GM06990 (cell line): ENCODE data around the gene CAND2.

Source experiments
- DNase-seq: peaks from one replicate; pipeline ENCODE4 v3.0.0-alpha.2; 2011; ENCODE audit not compliant: insufficient read length; ENCODE audit errors: extremely low read depth
- H3K27me3 ChIP-seq: replicated peaks from 2 replicates; pipeline ENCODE4 v1.6.0; 2011; ENCODE audit warnings: low read length; ENCODE audit not compliant: control insufficient read depth, insufficient read depth
- H3K36me3 ChIP-seq: 2 replicates; pipeline ENCODE4 v1.5.1; 2011; ENCODE audit warnings: low read length; ENCODE audit not compliant: control insufficient read depth, insufficient read depth
- H3K4me3 ChIP-seq: replicated peaks from 2 replicates; pipeline ENCODE4 v1.5.1; 2011; ENCODE audit warnings: low read depth, mild to moderate bottlenecking, control low read depth, low read length
- CTCF ChIP-seq: IDR thresholded peaks from 2 replicates; pipeline ENCODE4 v1.5.1; 2011; ENCODE audit warnings: low read length, control low read depth, mild to moderate bottlenecking, inconsistent platforms; ENCODE audit not compliant: insufficient read depth, poor library complexity, severe bottlenecking

CAND2 gene

DNA sequence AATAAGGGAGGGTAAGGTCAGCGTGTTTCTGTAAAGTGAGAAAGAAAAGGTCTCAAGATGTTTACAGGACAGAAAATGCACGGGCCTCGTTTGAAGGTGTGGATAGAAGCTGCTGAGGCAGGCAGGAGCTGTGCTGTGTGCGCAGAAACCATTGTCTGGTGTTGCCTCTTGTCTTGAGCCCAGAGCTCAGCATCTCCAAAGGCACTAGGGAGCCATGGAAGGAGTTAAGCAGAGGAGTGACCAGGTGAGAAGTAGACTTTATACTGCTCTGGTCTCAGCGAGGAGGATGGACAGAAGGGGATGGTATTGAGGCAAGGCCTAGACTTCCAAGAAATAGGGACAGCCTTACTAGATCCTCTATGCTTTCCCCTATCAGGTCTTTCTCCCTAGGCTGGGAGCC is 13.0 kb downstream of the CAND2 start:
- TF ChIP-seq CTCF, result no peak
- no peak overlapping the region for H3K4me3 ChIP-seq
- no peak for DNase-seq
- H3K27me3 ChIP-seq, result no peaks in the 10 kb centered on the region; the same call in 1 of the 2 replicates
- H3K36me3 ChIP-seq, result no peaks in the 10 kb centered on the region

- peak; percentile 59 for TF ChIP-seq CTCF
- Histone ChIP-seq H3K36me3 (no peaks in the 10 kb centered on the region), H3K27me3 (no peaks in the 10 kb centered on the region; the same call in 1 of the 2 replicates), H3K4me3 (peak overlapping the region; percentile 61)
- peak; percentile 86 for DNase-seq
These were observed 13.7 kb downstream of the CAND2 start for GRCh38 chr3:12810013-12810780.

- no peak for DNase-seq
- Histone ChIP-seq H3K27me3 (no peaks in the 10 kb centered on the region; the same call in 1 of the 2 replicates), H3K4me3 (no peak overlapping the region), H3K36me3 (no peaks in the 10 kb centered on the region)
- TF ChIP-seq CTCF, result no peak
These were observed 14.5 kb downstream of the CAND2 start for GRCh38 chr3:12810961-12811360.

- H3K27me3 ChIP-seq, result no peaks in the 10 kb centered on the region; the same call in 1 of the 2 replicates
- no peak for TF ChIP-seq CTCF
- no peaks in the 10 kb centered on the region for H3K36me3 ChIP-seq
These were observed 16.3 kb downstream of the CAND2 start for GRCh38 chr3:12812812-12813211.

DNA sequence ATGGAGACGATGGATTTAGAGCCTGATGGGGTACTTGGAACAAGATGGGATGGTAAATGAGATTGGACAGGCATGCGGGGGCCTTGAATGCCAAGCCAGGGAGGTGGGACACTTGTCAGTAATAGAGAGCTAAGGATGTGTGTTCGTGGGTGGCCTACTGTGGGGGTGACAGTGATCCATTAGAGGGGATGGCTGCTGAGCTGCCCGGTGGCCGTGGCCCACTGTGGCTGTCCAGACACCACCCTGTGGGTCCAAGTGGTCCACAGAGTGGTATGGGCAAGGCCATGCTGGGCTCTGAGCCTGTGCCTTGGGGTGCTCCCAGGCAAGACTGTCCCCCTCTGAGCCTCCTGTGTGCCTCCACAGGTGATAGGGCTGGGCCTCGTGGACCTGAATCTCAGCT is 17.5 kb downstream of the CAND2 start:
- DNase-seq, result no peak
- no peak overlapping the region for H3K4me3 ChIP-seq
- H3K36me3 ChIP-seq, result no peaks in the 10 kb centered on the region
- no peak for TF ChIP-seq CTCF
- no peaks in the 10 kb centered on the region; the same call in 1 of the 2 replicates for H3K27me3 ChIP-seq

More at GRCh38 chr3:12812812-12813211, 16.3 kb downstream of the CAND2 start:
- no peak for DNase-seq
- H3K4me3 ChIP-seq, result no peak overlapping the region

DNA sequence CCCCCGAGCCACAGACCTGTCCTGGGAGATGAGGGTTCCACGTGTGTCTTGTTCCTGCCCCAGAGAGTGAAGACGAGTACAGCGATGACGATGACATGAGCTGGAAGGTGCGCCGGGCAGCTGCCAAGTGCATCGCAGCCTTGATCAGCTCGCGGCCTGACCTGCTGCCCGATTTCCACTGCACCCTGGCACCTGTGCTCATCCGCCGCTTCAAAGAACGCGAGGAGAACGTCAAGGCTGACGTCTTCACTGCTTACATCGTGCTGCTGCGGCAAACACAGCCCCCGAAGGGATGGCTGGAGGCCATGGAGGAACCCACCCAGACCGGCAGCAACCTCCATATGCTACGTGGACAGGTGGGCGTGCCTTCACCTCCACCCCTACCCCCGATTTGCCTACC is 18.6 kb downstream of the CAND2 start:
- no peak overlapping the region for H3K4me3 ChIP-seq
- no peak for DNase-seq
- no peaks in the 10 kb centered on the region for H3K27me3 ChIP-seq
- no peak for TF ChIP-seq CTCF
- H3K36me3 ChIP-seq, result no peaks in the 10 kb centered on the region
